Germinal center (tissue), 1 donor: ENCODE results near the gene HYLS1.

Experiments used
- DNase-seq: peaks from one replicate; pipeline ENCODE4 v3.0.0; 2012; ENCODE audit warnings: mixed read lengths, low spot score

HYLS1 gene

DNA sequence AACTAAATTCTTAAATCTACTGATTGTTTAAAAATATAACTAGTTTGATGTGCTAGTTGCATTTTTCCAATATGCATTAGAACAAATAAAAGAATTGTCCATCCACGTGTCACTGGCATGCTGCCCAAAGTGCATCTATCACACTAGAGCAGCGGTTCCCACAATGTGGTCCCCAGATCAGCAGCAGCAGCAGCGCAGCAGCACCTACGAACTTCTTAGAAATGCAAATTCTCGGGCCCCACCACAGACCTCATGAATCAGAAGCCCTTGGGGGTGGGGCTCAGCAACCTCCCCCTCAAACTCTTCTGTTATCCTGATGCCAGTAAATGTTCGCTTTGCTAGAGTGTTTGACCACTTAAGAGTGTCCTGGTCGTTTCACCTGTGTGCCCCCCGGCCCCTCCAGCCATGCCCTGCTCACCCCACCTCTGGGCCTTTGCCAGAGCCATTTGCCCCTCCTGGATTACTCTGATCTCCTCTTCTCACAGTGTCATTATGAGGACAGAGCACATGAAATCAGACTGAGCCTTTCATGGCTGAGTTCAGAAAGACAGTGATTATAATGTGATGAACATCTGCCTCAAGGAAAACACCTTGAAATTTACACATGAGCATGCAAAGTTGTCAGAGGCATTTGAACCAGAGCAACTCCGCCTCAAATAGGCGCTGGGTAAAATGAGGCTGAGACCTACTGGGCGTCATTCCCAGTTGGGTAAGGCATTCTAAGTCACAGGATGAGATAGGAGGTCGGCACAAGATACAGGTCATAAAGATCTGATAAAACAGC is 45.8 kb downstream of the HYLS1 start:
- DNase-seq = no peak

DNA sequence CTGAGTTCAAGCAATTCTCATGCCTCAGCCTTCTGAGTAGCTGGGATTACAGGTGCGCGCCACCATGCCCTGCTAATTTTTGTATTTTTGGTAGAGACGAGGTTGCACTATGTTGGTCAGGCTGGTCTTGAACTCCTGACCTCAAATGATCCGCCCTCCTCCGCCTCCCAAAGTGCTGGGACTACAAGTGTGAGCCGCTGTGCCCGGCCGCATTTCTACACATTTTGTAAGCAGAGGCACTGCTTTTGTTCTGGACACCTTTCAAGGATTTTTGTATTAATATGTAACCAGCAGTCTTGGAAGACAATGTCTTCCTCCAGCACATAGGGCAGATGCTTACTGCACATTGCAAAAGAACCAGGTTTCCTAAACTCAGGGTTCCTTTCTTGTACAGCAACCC is 47.0 kb downstream of the HYLS1 start:
- no peak for DNase-seq

DNA sequence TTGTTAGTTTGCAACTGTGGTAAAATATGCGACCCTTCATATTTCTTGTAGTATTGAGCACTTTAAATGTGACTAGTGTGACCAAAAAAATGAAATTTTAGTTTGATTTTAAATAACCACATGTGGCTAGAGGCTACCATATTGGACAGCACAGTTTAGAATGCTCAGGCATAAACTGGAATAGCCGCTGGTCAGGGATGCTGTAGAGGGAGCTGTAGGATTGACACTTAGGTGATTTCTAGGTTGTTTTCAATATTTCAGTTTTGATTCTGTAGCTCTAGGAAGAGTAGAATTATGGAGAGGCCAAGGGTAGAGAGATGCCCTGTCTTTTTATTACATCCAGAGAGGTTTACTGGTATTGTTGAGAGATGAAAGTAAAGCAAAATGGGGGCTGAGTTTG is 47.6 kb downstream of the HYLS1 start:
- DNase-seq = no peak

DNA sequence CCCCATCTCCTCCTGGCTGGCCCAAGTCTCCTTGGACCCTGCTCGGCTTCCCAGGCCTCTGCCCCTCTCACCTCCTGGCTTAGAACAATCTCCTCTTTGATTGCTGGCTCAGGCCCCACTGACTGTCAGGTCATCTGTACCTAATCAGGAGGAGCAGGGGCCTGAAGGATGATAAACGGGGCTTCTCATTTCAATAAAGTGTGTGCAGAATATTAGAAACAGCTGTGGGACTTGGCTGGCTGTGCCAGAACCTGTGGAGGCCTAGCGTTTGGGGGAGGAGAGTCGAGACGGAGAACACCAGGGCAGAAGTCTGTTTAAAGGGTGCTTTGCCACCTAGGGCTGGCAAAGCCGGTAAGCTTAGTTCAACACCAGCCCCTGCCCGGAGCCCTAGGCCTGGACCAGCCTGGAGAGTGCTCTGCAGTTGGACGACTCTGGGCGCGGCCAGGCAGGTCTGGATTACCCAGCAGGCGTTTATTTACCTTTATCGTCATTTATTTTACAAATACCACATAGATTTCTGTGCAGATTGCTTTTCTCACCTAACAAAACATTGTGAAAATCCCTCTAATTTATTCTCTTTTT is 48.2 kb downstream of the HYLS1 start:
- DNase-seq = no peak

DNA sequence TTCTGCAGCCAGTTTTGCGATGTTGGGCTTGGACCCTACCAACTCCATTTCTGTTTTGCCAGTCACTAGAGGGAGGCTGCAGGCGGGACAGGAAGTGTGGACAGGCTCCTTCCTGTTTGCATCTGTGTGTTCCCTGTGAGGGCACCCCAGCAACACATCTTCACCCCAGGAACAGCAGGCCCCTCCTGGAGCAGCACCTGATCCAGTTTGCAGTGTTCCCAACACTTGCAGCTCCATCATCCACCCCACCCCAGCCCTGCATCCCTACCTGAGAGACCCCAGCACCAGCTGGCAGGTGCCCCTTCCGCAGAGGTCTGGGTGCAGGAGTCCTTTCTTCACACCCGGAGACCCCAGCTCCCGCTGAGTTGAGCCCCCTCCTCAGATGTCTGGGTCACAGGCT is 51.0 kb downstream of the HYLS1 start:
- no peak for DNase-seq

DNA sequence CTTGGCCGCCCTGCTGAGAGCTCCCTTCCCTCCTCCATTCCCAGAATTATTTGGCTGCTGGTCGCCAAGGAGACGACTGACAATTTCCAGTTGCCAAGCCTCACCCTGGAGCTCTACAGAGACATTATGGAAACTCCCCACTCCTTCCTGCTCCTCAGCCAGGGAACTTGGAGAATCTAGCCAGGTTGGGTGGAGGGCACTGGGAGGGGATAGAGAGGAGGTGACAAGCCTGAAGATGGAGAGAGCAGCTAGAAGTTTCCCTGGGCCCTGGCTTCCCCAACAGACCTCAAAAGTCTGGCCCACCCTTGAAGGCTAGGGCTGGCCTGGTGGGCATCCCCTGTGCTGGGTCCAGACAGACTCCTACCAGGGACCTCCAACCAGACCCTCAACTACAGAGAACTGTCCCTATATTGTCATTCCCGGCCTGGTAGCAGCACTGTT is 51.6 kb downstream of the HYLS1 start:
- no peak for DNase-seq

DNA sequence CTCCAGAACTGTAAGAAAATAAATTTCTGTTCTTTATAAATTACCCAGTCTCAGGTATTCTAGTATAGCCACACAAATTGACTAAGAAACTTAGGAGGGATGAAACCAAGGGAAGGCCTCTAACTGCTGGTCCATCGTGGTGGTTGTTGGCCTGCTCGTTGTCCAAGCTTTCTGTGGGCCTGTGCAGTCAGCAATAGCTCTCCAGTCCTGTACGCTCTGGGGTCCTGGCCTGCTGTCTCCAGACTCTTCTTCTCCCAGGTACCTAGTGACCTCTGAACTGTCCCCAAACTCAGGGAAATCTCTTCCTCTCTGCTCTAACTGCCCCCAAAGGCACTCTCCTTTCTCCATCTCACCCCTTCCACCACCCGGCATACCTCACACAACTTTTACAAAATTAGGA is 52.7 kb downstream of the HYLS1 start:
- DNase-seq = no peak

DNA sequence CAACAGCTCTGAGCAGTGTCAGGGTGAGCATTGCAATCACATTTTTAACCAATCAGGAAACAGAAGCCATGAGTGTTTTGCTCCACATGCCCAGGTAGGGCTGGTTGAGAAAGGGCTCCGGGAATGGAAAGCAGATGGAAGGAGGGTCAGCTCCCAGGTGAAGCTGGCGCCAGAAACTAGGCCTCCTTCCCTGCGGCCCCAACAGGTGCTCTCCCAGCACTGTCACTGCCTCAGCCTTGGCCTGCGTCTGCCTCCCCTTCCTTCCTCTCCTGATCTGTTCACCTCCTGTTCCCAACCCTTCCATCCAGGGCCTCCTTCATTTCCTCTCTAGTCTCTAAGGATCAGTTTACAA is 53.8 kb downstream of the HYLS1 start:
- DNase-seq = no peak

DNA sequence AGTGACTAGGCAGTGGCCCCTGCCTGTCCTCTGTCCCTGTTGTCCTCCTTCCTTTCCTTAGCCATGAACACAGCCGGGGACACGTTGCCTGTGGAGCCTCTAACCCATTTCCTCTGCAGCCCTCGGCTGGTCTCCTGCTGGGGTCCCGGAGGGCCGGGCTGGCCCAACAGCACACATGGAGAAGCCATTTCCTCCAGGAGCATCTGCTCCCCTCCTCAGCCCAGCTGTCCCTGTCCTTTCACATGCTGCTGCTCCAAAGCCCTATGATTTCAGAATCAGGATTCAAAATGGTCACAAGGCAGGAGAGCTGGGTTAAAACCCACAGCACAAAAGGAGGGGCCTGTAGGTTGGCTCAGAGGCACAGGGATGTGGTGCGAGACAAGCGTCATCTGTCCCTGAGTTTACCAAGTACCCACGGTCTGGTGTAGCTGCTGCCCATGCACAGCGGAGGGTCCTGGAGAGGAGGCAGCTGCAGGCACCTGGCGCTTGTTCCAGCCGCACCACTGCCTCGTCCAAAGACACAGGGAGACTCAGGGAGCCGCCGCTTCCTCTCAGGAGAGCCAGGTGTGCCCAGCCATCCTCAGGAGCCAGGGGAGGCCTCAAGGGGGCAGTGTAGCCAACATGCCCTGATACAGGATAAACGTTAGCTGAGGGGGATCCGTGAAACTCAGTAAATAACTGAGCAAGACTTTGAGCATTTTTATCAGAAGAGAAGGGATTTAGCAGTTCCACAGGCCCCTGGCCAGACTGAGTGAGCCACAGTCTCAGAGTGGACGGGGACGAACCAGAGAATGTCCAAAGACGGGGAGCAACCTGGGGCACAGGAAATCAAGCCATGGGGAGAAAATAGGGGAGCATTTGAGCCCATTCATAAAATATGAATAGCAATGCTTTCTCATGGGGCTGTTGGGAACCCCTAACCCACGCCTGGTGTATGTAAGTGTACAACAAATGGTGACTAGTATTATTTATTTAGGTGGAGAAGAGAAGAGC is 54.4 kb downstream of the HYLS1 start:
- DNase-seq = peak; percentile 54

DNA sequence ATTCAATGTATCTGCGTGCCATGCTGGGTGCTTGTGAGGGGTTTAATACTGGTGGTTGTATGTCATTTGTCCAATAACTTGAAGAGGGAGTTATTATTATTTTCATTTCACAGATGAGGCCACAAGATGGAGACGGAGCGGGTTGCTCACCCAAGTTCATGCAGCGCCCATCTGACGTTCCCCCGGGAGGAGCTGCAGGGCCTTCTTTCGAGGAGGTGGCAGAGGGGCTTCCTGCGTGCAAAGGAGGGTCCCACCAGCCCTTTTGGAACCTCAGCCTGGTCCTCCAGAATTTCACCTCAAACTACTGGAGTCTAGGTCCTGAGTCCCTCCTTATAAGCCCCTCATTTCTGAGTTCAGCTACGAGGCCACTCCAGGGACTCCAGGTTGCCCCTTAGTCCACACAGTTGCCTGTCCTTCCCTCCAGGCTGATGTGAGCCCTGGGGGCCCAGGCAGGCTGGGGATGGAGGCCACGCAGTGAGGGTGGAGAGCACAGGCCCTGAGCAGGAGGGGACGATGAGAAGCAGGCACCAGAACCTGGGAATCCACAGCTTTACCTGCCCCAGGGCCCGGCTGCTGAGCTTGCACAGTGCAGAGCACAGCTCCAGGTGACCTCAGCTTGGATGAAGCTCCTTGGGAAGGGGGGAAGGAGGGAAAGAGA is 55.4 kb downstream of the HYLS1 start:
- DNase-seq = no peak

DNA sequence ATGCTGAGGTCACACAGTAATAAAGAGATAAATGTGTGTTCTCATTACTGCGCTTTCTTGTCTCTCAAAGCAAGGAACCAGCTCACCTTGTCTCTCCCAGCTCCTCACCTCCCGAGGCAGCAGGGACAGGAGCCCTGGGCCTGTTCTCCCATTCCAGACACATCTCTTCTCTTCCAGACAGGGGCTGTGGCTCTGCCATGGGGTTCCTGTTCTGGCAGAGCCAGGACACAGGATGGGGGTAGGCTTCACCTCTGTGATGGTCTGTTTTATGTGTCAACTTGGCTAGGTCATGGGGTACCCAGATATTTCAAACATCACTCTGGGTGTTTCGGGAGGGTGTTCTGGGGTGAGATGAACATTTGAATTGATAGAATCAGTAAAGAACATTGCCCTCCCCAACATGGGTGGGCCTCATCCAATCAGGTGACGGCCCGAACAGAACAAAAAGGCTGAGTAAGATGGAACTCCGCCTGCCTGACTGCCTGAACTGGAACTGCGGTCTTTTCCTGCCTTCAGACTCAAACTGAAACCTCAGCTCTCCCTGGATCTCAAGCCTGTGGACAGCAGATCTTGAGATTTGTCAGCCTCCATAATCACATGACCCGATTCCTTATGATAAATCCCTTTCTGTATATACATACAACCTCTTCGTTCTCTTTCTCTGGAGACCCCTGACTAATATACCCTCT is 56.3 kb downstream of the HYLS1 start:
- DNase-seq = no peak

DNA sequence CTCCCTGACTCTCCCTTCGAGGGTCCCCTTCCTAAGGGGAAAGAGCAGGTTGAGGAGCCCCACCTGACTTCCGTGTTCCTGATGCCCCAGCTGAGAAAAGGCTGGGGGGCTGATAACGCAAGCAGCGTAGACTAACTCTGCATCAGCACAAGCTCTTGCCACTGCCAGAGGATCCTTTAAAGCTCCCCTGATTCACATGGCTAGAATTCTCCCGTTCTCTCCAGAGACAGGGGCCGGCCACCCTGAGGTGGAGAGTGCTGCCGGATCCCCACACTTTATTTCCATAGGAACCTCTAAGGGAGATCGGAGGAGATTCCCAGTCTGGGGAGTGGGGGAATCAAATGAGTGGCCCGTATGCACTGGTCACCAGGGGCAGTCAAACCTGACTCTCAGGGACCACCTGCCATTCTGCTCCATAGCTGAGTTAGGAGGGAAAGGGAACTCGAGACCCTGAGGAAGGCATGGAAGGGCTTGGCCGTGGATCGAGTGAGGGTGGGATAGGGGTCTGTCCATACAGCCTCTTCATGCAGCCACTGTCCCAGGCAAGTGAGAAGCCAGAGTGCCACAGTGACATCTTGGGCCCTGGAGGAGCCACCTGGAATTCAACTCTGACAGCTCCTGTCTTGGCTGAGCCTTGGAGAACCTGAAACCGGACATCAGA is 57.0 kb downstream of the HYLS1 start:
- DNase-seq = no peak

DNA sequence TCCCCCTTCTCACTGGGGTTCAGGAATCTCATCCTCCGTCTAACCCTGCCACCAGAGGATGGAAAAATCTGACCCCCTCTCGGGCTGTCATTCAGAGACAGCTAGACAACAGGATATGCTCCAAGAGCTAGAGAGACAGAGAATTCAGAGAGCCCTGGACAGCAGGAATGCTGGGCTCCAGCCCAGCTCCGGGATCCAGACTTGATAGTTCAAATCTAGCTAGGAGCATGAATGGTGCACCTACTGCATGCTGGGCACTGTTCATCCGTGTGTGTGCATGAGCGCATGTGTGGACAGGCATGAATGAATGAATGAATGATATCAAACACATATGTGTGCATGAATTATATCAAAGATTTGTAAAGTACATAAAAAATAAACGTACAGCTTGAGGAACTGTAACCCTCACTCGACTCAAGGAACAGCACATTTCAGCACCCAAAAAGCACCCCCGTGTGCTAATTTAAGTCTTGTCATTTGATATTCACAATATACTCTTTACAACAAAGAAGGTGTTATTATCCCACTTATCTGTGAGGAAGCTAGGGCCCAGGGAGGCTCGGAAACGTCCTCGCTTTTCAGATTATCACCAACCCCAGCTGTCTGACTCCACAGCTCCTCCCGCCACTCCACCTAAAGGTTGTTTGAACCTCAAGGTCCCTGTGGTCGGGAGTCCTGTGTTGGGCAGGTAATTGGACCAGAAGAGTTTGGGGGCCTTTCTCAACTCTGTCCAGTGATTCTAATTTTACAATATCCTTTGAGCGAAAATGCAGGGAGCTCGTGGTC is 57.7 kb downstream of the HYLS1 start:
- no peak for DNase-seq

DNA sequence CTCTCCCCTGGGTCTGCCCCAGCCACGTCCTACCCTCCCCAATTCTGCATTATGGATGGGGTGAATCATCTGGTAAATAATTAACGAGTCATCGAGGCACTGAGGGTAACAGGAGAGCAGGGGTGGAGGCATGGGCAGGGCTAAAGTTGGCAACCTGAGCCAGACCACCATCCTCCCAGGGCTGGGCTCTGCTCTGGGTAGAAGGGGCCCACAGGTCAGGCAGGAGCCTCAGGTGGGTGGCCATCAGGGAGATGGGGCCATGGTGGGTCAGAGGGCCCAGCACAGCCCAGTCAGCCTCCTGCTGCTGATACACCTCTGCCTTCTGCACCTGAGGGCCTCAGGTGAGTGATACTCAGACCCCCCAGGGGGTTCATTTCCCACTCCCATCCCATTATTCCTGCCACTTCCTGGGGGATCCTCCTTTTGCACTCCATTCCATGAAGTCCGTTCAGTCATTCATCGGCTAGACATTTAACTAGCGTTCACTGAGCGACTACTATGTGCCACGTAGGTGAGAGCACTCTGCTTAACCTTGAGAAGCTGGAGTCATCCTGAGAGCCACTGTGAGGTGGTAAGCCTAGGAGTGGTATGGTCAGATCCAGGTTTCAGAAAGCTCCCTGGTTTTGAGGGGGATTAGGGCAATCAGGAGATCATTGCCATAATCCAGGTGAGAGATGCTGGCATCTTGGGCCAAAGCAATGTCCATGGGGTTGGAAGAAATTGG is 58.5 kb downstream of the HYLS1 start, which contains the start of gene VSIG10L2:
TSS of gene VSIG10L2 (plus strand) at position 248 of the 724 bp plus-strand sequence. CDS start at position 260, 12 bp downstream.
- DNase-seq = no peak

DNA sequence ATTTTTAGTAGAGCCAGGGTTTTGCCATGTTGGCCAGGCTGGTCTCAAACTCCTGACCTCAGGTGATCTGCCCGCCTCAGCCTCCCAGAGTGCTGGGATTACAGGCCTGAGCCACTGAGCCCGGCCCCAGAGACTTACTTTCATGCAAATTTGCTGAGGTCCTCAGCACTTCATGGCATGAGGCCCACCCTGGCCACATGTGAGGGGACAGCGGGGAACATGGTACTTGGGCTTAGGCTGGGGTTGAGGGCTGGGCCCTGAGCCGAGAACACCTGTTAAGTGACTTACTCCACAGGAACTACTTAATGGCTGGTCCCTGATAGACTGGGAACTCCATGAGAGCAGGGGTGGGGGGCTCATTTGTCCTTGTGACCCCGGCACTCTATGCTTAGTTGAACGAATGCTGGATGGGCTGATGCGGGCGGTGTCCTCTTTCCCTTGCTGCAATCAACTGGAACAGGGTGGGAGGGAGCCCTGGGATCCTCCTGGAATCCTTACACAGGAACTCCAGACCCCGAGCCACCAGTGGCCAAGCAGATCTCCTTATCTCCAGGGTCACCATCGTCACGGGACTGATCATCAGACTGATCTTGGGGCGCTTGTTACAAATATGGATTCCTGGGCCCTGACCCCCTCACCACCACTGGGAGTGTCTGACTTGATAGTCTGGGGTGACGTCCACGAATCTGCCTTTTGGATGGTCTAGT is 59.4 kb downstream of the HYLS1 start:
- DNase-seq = no peak

DNA sequence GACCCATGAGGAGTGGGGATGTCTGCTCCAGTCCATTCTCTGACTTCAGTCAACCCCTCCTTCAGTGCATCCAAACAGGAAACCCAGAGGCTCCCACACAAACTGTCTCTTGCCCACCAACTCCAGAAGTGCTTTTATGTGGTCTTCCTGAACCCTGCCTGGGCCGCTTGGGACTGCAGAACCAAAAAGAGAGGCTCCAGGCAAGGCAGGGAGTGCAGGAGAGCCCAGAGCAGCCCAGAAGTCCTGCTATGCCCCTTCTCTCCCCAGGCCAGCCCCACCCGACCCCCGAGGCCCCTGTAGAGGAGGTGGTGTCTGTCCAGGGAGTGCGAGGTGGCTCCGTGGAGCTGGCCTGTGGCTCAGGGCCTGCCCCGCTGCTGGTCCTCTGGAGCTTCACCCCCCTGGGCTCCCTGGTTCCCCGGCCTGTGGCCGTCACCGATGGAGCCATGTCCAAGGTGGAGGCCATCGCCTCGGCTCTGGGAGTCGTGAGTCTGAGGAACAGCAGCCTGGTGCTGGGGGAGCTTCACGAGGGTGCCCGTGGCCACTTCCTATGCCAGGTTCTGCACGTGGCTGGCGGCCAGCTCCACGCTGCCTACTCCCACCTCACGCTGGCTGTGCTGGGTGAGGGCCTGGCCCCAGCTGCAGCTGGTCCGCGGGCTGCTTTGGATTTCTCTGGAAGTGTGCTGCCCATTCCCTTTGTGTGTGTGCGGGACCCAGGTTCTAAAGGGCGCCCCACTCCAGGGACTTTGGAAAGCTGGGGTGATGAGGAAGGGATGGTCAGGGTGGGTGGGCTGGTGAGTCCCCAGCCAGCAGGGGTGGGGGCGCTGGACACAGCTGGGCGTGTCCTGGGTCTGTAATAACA is 60.2 kb downstream of the HYLS1 start:
- no peak for DNase-seq

DNA sequence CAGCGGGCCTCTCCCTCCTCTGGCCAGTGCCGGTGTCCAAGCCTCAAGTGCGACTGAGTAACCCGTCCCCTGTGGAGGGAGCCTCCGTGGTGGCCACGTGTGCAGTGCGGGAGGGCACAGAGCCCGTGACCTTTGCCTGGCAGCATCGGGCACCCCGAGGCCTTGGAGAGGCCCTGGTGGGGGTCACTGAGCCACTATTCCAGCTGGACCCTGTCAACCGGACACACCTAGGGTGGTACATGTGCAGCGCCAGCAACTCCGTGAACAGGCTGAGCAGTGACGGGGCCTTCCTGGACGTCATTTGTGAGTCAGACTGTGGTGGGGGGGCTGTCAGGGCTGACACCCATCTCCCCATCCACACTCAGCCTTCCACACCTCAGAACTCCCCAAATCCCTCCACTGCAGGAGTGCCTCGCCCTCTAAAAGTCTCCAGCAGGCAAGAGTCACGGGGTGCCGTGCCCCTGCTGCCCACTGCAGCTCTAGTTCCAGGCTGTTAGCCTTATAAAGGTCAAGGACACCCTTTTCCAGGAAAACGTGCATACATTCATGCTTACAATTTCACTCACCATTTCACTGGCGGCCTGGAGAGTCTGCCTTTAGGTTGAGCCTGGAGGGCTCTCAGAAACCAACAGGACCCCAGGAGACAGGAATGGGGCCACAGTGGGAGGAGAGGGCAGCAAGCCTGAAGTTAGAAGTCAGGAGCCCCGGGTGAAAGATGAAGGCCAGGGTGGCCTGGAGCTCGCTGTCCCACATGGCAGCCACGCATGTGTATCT is 61.0 kb downstream of the HYLS1 start:
- DNase-seq = no peak
